ENCODE results near the gene TPST2.

Gene TPST2

GRCh38 chr22:26501996-26502395 lies 87.9 kb downstream of the TPST2 start:
- no peak for TF ChIP-seq CTCF (IDR thresholded peaks at IDR 0.05; ENCODE audit: low read depth, low read length)
- DNase-seq (ENCODE audit: extremely low read depth, low read depth): no peak

GRCh38 chr22:26499188-26499703 lies 90.7 kb downstream of the TPST2 start:
- DNase-seq (ENCODE audit: extremely low read depth, low read depth): no peak
- no peak for TF ChIP-seq CTCF (IDR thresholded peaks at IDR 0.05; ENCODE audit: low read depth, low read length)

- no peak for TF ChIP-seq CTCF (IDR thresholded peaks at IDR 0.05; ENCODE audit: low read depth, low read length)
- no peak for DNase-seq (ENCODE audit: extremely low read depth, low read depth)
Observed at GRCh38 chr22:26496456-26496855, 93.5 kb downstream of the TPST2 start.

- no peak for DNase-seq (ENCODE audit: extremely low read depth, low read depth)
- TF ChIP-seq CTCF (IDR thresholded peaks at IDR 0.05; ENCODE audit: low read depth, low read length): no peak
Observed at GRCh38 chr22:26494506-26494905, 95.4 kb downstream of the TPST2 start.

- no peak for TF ChIP-seq CTCF (IDR thresholded peaks at IDR 0.05; ENCODE audit: low read depth, low read length)
- no peak for DNase-seq (ENCODE audit: extremely low read depth, low read depth)
Observed at GRCh38 chr22:26492220-26492619, 97.7 kb downstream of the TPST2 start.

GRCh38 chr22:26489447-26490036 lies 100.4 kb downstream of the TPST2 start:
- no peak for DNase-seq (ENCODE audit: extremely low read depth, low read depth)
- no peak for TF ChIP-seq CTCF (IDR thresholded peaks at IDR 0.05; ENCODE audit: low read depth, low read length)

- no peak for DNase-seq (ENCODE audit: extremely low read depth, low read depth)
- TF ChIP-seq CTCF (IDR thresholded peaks at IDR 0.05; ENCODE audit: low read depth, low read length): no peak
Observed at GRCh38 chr22:26487996-26488395, 101.9 kb downstream of the TPST2 start.
